HG03064 (cell line): Measurements from ENCODE around the gene ZNF575.
"Not testable (repeated sequence)": the region's sequence is repeated elsewhere in the genome, so short reads cannot be mapped to it uniquely, and the experiment has no call there.

Source experiments
- ATAC-seq: cut with Tn5 transposase; IDR thresholded peaks from one replicate; pipeline ENCODE4 v1.9.1; 2021; ENCODE audit warnings: low read depth; ENCODE audit not compliant: unreplicated experiment

Gene ZNF575

GRCh38 chr19:43507880-43508279 is 25.1 kb upstream of the ZNF575 start:
- ATAC-seq = no peak

- no peak for ATAC-seq
These were observed 22.3 kb upstream of the ZNF575 start for GRCh38 chr19:43510713-43511112.

- no peak for ATAC-seq
These were observed 21.7 kb upstream of the ZNF575 start for GRCh38 chr19:43511324-43511723.

GRCh38 chr19:43512399-43512798 is 20.6 kb upstream of the ZNF575 start:
- not testable (repeated sequence) for ATAC-seq

- no peak for ATAC-seq
These were observed 14.9 kb upstream of the ZNF575 start for GRCh38 chr19:43518051-43518450.

GRCh38 chr19:43519436-43520088 is 13.4 kb upstream of the ZNF575 start:
- ATAC-seq = no peak

GRCh38 chr19:43522929-43523328 is 10.1 kb upstream of the ZNF575 start:
- ATAC-seq = no peak

- not testable (repeated sequence) for ATAC-seq
These were observed 9.3 kb upstream of the ZNF575 start for GRCh38 chr19:43523696-43524095.

- ATAC-seq = no peak
These were observed 7.8 kb upstream of the ZNF575 start for GRCh38 chr19:43524922-43525835.

GRCh38 chr19:43525836-43526771 is 6.9 kb upstream of the ZNF575 start:
- no peak for ATAC-seq

GRCh38 chr19:43526884-43527859 is 5.8 kb upstream of the ZNF575 start, which contains the start of gene ETHE1:
ETHE1 (minus strand) TSS chr19:43527201; CDS start chr19:43527177, 24 bp downstream.
- no peak for ATAC-seq

GRCh38 chr19:43527860-43528622 is 4.9 kb upstream of the ZNF575 start:
- no peak for ATAC-seq

GRCh38 chr19:43532571-43532961 is 422 bp upstream of the ZNF575 start:
- peak; percentile 3 for ATAC-seq

GRCh38 chr19:43533546-43534304 is 737 bp downstream of the ZNF575 start:
- ATAC-seq = peak; percentile 54

- no peak for ATAC-seq
These were observed 1.4 kb downstream of the ZNF575 start for GRCh38 chr19:43534305-43534815.

- ATAC-seq = no peak
These were observed 2.1 kb downstream of the ZNF575 start for GRCh38 chr19:43534816-43535761.

GRCh38 chr19:43538922-43539321 is 5.9 kb downstream of the ZNF575 start:
- no peak for ATAC-seq
